ENCODE results near the gene HACD2.

- TF ChIP-seq CTCF (IDR thresholded peaks at IDR 0.05) = no peak
- no peak for TF ChIP-seq POLR2A (IDR thresholded peaks at IDR 0.05)
These were observed 16.0 kb downstream of the HACD2 start for GRCh38 chr3:123568875-123569274.

Data from adrenal gland (tissue), 5 donors.